ENCODE results near the gene EFCAB12. TPM values are rescaled to one million over a fixed set of nuclear protein-coding genes. Genes with fewer than 3 reads are reported as not detected.

EFCAB12 gene
- under 1 TPM in 2 of 6 donors, not detected in 4; 0.12 to 0.36 TPM for polyA plus RNA-seq (ENCODE audit: low read depth in 6 of 6)

- Mint-ChIP-seq H3K4me3 (peak within 1 kb of the TSS; percentile 78 to 92 (median 87)), H3K36me3 (peaks cover 6 to 25% of the 10 kb centered on the region in 2 donors), H3K4me1 (peaks cover 49 to 73% (median 60%) of the 10 kb centered on the region in 3 donors), H3K27ac (peak within 1 kb of the TSS; percentile 38 to 90 (median 81)), H3K9me3 (peaks cover 5 to 17% (median 12%) of the 10 kb centered on the region in 7 donors), H3K27me3 (no peaks in the 10 kb centered on the region)
- peak; percentile 82 for DNase-seq
- peak; percentile 93 to 95 for ATAC-seq (ENCODE audit: low read depth in 2 of 2)
Observed at GRCh38 chr3:129428376-129429079, at the start of gene EFCAB12. EFCAB12 (minus strand) TSS chr3:129428636; CDS start chr3:129428488, 148 bp downstream.

- Mint-ChIP-seq H3K27ac (peak overlapping the region in 1 of 6 donors; percentile 69), H3K36me3 (peaks cover 24 to 30% of the 10 kb centered on the region in 2 donors), H3K4me1 (peaks cover 0 to 2% (median 0%) of the 10 kb centered on the region in 3 donors), H3K27me3 (no peaks in the 10 kb centered on the region), H3K4me3 (no peak overlapping the region), H3K9me3 (no peaks in the 10 kb centered on the region)
- ATAC-seq (ENCODE audit: low read depth in 2 of 2) (no peak), DNase-seq (no peak)
Observed at GRCh38 chr3:129476586-129476985, 48.1 kb upstream of the EFCAB12 start.

GRCh38 chr3:129475863-129476262 lies 47.4 kb upstream of the EFCAB12 start:
- Mint-ChIP-seq H3K27me3 (no peaks in the 10 kb centered on the region), H3K9me3 (no peaks in the 10 kb centered on the region), H3K36me3 (peaks cover 28 to 30% of the 10 kb centered on the region in 2 donors), H3K4me3 (no peak overlapping the region), H3K4me1 (peaks cover 0 to 2% (median 0%) of the 10 kb centered on the region in 3 donors), H3K27ac (peak overlapping the region in 1 of 6 donors; percentile 70)
- ATAC-seq (ENCODE audit: low read depth in 2 of 2) (no peak), DNase-seq (no peak)

GRCh38 chr3:129474984-129475804 lies 46.8 kb upstream of the EFCAB12 start:
- no peaks in the 10 kb centered on the region for H3K27me3 Mint-ChIP-seq
- H3K27ac Mint-ChIP-seq: no peak overlapping the region
- no peaks in the 10 kb centered on the region for H3K9me3 Mint-ChIP-seq
- no peak for DNase-seq
- no peak for ATAC-seq (ENCODE audit: low read depth in 2 of 2)
- peaks cover 0 to 2% (median 0%) of the 10 kb centered on the region in 3 donors for H3K4me1 Mint-ChIP-seq
- peak overlapping the region in 1 of 8 donors; percentile 50 for H3K4me3 Mint-ChIP-seq
- H3K36me3 Mint-ChIP-seq: peaks cover 26 to 28% of the 10 kb centered on the region in 2 donors

- H3K4me3 Mint-ChIP-seq: no peak overlapping the region
- no peaks in the 10 kb centered on the region for H3K9me3 Mint-ChIP-seq
- DNase-seq (no peak), ATAC-seq (ENCODE audit: low read depth in 2 of 2) (no peak)
- no peaks in the 10 kb centered on the region for H3K27me3 Mint-ChIP-seq
- H3K36me3 Mint-ChIP-seq: peaks cover 27 to 37% of the 10 kb centered on the region in 2 donors
- H3K4me1 Mint-ChIP-seq: no peaks in the 10 kb centered on the region
- peak overlapping the region in 2 of 6 donors; percentile 1 to 41 for H3K27ac Mint-ChIP-seq
Observed at GRCh38 chr3:129473769-129474152, 45.3 kb upstream of the EFCAB12 start.

- peaks cover 27 to 37% of the 10 kb centered on the region in 2 donors for H3K36me3 Mint-ChIP-seq
- H3K4me3 Mint-ChIP-seq: no peak overlapping the region
- H3K4me1 Mint-ChIP-seq: no peaks in the 10 kb centered on the region
- H3K27ac Mint-ChIP-seq: peak overlapping the region in 1 of 6 donors; percentile 1
- no peak for DNase-seq
- ATAC-seq (ENCODE audit: low read depth in 2 of 2): no peak
- no peaks in the 10 kb centered on the region for H3K9me3 Mint-ChIP-seq
- no peaks in the 10 kb centered on the region for H3K27me3 Mint-ChIP-seq
Observed at GRCh38 chr3:129473067-129473768, 44.8 kb upstream of the EFCAB12 start.

GRCh38 chr3:129470861-129471260 lies 42.4 kb upstream of the EFCAB12 start:
- Mint-ChIP-seq H3K27me3 (no peaks in the 10 kb centered on the region), H3K4me3 (no peak overlapping the region), H3K36me3 (peaks cover 16 to 20% of the 10 kb centered on the region in 2 donors), H3K27ac (no peak overlapping the region), H3K9me3 (no peaks in the 10 kb centered on the region), H3K4me1 (no peaks in the 10 kb centered on the region)
- DNase-seq: no peak
- ATAC-seq (ENCODE audit: low read depth in 2 of 2): no peak

- peaks cover 16 to 20% of the 10 kb centered on the region in 2 donors for H3K36me3 Mint-ChIP-seq
- no peaks in the 10 kb centered on the region for H3K4me1 Mint-ChIP-seq
- H3K27ac Mint-ChIP-seq: no peak overlapping the region
- no peaks in the 10 kb centered on the region for H3K9me3 Mint-ChIP-seq
- DNase-seq (no peak), ATAC-seq (ENCODE audit: low read depth in 2 of 2) (no peak)
- H3K4me3 Mint-ChIP-seq: no peak overlapping the region
- no peaks in the 10 kb centered on the region for H3K27me3 Mint-ChIP-seq
Observed at GRCh38 chr3:129469026-129469425, 40.6 kb upstream of the EFCAB12 start.

GRCh38 chr3:129467932-129468331 lies 39.5 kb upstream of the EFCAB12 start:
- H3K27ac Mint-ChIP-seq: no peak overlapping the region
- H3K36me3 Mint-ChIP-seq: peaks cover 15% of the 10 kb centered on the region in 2 donors
- H3K27me3 Mint-ChIP-seq: no peaks in the 10 kb centered on the region
- no peak overlapping the region for H3K4me3 Mint-ChIP-seq
- no peaks in the 10 kb centered on the region for H3K4me1 Mint-ChIP-seq
- ATAC-seq (ENCODE audit: low read depth in 2 of 2) (no peak), DNase-seq (no peak)
- no peaks in the 10 kb centered on the region for H3K9me3 Mint-ChIP-seq

- Mint-ChIP-seq H3K36me3 (peaks cover 0 to 9% of the 10 kb centered on the region in 2 donors), H3K9me3 (no peaks in the 10 kb centered on the region), H3K4me3 (no peak overlapping the region), H3K4me1 (peaks cover 0 to 8% (median 8%) of the 10 kb centered on the region in 3 donors), H3K27me3 (no peaks in the 10 kb centered on the region), H3K27ac (no peak overlapping the region)
- ATAC-seq (ENCODE audit: low read depth in 2 of 2) (no peak), DNase-seq (no peak)
Observed at GRCh38 chr3:129463716-129464115, 35.3 kb upstream of the EFCAB12 start.

GRCh38 chr3:129463094-129463493 lies 34.7 kb upstream of the EFCAB12 start:
- H3K27me3 Mint-ChIP-seq: no peaks in the 10 kb centered on the region
- no peak overlapping the region for H3K4me3 Mint-ChIP-seq
- H3K9me3 Mint-ChIP-seq: no peaks in the 10 kb centered on the region
- no peak for DNase-seq
- H3K36me3 Mint-ChIP-seq: peaks cover 0 to 9% of the 10 kb centered on the region in 2 donors
- H3K27ac Mint-ChIP-seq: no peak overlapping the region
- H3K4me1 Mint-ChIP-seq: peaks cover 0 to 8% (median 8%) of the 10 kb centered on the region in 3 donors
- no peak for ATAC-seq (ENCODE audit: low read depth in 2 of 2)

- no peak for ATAC-seq (ENCODE audit: low read depth in 2 of 2)
- H3K9me3 Mint-ChIP-seq: no peaks in the 10 kb centered on the region
- H3K36me3 Mint-ChIP-seq: peaks cover under 1 to 9% of the 10 kb centered on the region in 2 donors
- H3K27ac Mint-ChIP-seq: peak overlapping the region in 1 of 6 donors; percentile 53
- no peaks in the 10 kb centered on the region for H3K27me3 Mint-ChIP-seq
- peaks cover 0 to 8% (median 8%) of the 10 kb centered on the region in 3 donors for H3K4me1 Mint-ChIP-seq
- H3K4me3 Mint-ChIP-seq: no peak overlapping the region
- DNase-seq: no peak
Observed at GRCh38 chr3:129462361-129462968, 34.0 kb upstream of the EFCAB12 start.

All from naive B cell (primary cell).